NCI-H187 treated with DMSO at 0.1 percent for 48 hours (cell line): Measurements from ENCODE around the gene GPC3.
"Not testable (repeated sequence)": the region's sequence is repeated elsewhere in the genome, so short reads cannot be mapped to it uniquely, and the experiment has no call there.

Experiments used
- DNase-seq: peaks from one replicate; lab custom pipeline; 2025; lab: John Stamatoyannopoulos, UW

Gene GPC3

DNA sequence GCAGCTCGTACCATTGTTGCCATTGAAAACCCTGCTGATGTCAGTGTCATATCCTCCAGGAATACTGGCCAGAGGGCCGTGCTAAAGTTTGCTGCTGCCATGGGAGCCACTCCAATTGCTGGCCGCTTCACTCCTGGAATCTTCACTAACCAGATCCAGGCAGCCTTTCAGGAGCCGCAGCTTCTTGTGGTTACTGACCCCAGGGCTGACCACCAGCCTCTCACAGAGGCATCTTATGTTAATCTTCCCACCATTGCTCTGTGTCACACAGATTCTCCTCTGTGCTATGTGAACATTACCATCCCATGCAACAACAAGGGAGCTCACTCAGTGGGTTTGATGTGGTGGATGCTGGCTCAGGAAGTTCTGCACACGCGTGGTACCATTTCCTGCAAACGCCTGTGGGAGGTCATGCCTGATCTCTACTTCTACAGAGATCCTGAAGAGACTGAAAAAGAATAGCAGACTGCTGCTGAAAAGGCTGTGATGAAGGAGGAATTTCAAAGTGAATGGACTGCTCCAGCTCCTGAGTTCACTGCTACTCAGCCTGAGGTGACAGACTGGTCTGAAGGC is 222.3 kb downstream of the GPC3 start:
- DNase-seq: not testable (repeated sequence)

DNA sequence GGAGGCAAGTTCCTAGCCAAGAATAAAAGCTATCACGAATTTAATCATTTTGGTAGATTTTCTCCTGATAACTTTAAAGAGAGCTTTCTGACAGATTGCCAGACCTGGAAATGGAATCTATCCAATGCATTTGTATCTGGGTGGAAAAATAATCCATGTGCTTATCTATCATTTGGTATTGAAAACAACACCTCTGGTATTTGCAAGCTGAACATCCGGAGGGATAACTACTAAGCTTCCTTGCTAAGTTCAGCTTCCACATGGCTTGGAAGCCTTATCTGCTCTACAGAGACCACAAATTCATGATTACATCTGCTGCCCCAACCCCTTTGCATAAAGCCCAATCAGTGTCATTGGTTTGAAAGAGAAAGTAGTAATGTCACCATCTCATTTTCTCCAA is 230.7 kb downstream of the GPC3 start:
- no peak for DNase-seq

DNA sequence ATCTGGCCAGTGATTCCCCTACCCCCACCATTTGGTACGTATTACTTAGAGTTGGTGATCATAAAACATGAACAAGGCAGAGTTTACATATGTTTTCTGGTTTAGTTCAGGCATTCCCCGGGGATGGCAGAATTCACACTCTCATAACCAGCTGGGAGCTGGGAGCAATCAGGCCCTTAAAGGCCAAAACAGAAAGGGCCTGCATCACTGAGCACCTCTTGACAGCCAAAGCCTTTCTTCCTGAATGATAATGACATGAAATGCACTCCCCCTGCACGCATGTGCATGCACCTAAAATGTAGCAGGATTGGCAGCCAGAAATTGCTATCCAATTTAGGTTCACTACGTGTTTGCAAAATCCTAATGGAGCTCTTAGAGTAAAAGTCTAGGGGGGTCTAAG is 235.4 kb downstream of the GPC3 start:
- peak; percentile 32 for DNase-seq

GRCh38 chrX:133749370-133749769 is 236.0 kb downstream of the GPC3 start:
- DNase-seq: no peak

DNA sequence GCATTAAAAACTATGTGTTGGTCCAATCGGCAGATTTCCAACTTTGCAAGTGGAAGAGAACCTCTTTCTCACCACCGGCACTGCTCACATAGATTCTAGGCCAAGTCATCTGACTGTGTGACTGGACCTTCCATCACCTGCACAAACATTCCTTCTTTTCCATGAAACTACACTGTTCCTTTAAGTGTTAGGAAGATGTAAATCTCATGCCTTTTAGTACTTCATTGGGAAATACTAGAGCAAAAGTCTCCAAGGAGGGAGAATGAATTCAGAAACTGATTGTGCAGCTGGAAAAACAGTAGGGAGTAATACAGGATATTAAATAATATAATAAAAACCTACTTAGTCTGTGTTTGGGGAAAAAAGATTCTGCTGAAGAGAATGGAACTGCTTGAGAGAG is 238.2 kb downstream of the GPC3 start:
- DNase-seq: no peak

DNA sequence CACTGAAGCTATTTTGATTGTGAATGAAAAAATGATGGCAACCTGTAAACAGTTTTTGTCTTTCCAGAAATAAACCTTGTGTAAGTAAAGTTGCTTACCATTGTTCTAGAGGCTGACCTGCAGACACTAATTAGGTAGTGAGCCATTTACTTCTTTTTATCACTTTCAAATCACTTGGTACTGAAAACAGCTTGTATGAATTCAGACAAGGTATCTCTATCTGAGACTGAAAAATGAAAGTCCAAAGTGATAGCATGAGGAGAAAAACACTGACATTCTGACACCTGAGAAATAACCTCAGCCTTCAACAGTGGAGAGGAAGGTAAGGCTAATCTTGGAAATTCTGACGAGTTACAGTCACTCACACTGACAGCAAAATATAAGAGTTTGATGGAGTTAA is 238.8 kb downstream of the GPC3 start:
- no peak for DNase-seq

DNA sequence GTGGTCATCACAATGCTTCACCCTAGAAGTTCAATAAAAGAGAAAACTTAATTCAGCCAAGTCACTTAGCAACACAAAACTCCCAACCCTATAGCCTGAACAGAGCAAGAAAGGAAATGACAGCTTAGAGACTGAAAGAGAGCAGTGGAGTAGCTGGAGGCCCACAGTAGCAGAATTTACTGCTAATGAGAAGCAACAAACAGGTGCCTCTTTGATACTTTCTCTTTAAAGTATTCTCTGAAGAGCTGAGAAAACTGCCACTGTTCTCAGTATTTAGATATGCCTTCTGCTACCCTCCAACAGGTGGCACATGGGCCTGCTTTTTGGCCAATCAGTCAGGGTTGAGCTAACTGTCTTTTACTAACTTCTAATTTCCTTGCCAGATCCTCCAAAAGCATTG is 240.0 kb downstream of the GPC3 start:
- DNase-seq: no peak

DNA sequence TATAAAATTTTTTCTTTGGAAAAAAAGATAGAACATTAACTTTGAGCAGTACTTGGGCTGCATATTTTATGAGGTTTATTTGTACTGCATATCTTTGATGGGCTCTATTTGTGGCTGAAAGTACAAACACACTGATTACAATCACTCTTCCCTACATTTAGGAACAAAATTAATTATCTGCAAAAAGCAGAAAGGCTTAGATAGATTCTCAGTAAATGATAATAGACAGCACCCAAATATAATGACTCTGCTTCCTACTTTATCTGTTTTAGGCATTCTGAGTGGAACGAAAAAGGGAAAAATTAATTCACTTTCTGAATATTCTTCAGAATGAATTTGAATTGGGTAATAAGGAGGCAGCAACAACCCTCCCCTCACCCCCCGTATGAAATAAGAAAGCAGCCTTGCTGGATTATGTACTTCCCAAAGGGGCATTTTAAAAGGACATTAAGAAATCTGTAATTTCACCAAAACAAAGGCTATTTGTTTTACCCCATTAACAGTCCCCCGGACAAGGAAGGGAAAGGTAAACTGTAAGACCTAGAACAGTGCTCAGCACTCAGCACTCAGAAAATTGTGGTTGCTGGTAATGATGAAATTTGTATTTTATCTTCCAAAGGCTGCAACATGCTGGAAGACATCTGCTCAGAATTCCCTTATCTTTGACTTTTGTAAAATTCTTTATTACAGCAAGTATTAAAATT is 242.6 kb downstream of the GPC3 start:
- DNase-seq: no peak

DNA sequence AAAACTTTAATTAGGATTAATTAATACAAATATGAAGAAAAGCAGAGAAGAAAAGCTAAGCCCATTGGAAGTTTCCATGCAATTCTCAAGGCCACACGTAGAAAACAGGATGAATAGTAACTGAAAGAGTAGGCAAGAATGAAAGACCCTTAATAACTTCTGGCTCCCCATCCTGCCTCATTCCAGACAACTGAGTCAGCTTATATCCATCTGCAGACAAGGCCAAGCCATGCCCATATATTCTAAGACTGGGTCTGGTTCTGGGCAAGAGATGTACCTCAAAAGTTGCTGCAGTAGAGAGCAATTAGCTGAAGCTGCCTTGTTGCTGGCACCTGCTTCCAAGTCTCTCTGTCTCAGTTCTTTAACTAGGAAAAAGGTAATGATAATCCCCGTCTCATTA is 244.1 kb downstream of the GPC3 start:
- no peak for DNase-seq

DNA sequence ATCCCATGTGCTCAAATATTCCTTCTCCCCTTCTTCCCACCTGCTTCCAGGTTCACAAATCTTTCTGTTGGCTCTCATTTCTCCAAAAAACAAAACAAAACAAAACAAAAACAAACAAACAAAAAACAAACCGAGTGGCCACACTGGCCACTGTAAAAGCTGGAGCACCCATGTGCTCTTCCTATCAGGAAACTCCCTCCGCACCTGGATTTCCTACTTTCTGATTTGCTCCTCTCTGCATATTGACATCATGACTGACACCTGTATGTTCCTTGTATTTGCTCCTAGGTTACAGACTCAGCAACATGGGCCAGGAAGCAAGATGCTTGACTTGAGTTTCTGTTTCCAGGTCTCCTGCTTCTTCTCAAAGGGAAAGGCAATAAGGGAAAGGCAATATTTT is 258.8 kb downstream of the GPC3 start:
- DNase-seq: no peak

DNA sequence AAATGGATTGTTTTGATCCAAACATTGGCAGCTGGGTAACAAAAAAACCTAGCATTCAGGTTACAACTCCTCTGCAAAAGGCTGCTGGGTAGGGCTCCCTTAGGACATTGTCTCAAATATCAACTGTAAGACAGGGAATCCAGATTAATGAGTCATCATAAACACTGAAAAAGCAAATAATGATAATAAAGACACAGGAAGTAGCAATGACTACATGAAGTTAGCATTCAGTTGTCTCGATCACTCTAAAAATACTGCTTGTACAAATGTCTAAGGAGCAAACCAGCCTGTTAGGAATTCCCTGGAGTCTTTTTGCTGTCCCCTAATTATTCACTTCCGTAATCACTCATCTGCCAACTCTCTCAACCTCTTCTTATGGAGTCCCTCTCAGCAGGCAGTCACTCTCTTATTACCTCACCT is 259.2 kb downstream of the GPC3 start:
- peak; percentile 31 for DNase-seq

DNA sequence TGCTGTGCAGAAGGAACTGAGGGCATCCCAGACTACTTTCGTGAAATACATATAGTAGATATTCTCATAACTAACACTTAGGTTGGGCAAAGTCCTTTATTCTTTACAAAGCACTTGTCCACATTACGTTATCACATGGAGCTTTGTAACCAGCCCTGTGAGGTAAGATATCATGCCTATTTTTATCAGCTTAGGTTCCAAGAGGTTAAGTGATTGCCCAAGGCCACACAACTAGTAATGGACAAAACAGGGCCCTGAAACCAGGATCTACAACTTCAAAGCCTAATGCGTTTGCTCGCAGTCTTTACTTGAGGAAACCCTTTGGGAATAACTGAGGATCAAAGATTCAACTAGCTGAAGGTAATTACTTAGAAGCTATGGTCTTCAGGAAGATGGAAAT is 261.5 kb downstream of the GPC3 start:
- no peak for DNase-seq

DNA sequence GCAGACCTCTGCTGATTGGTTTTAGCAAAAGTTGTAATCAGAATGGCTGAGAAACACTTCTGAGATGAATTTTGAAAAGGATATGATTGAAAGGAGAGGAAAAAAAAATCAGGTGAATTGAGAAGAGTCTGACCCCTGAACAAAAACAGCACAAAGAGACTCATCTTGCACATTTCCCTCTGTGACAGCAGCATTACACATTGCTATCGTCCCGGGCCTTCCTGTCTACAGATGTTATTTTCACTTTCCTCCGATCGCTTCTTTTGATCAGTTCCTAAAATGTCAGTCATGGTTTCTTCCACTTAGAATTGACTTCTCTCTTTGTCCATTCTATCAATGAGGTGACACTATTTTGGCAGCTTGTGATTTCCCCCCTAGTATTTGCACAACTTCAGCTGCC is 262.6 kb downstream of the GPC3 start:
- DNase-seq: no peak

GRCh38 chrX:133720269-133720668 is 265.1 kb downstream of the GPC3 start:
- DNase-seq: not testable (repeated sequence)

GRCh38 chrX:133715715-133716114 is 269.7 kb downstream of the GPC3 start:
- DNase-seq: no peak

DNA sequence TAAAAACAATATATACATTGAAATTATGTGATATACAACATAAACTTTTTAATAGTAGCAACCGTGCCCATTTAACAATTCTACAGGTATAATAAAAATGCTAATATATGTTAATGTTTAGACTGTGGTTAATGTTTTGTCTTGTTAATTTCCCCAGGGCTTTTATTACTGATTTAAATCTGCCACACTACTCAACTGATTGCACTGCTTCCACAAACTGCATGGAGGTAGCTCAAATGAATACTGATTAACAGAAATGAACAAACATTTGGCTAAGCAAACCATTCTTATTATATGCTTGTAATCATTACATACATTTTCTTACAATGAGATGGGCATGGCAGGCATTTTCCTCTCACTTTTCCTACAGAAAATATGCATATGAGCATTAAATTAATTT is 275.9 kb downstream of the GPC3 start:
- no peak for DNase-seq

- no peak for DNase-seq
Measured at GRCh38 chrX:133706890-133707289, 278.5 kb downstream of the GPC3 start.

DNA sequence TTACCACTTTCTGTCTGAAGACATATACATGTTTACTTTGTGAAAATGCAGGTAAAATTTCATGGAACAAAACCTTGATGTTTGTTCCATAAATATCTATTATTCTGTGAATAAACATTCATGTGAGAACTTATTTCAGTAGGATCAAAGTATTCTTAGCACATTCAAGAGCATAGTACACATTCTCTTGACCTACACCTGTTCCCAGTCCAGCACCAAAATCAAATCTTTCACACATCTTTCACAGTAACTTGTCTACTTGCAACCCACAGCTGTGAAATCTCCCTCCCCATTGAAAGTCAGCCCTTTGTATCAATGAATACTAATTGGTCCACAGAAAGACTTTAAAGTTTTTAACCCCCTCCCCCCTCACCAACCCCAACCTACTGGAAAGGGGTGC is 283.2 kb downstream of the GPC3 start:
- no peak for DNase-seq

- DNase-seq: no peak
Measured at GRCh38 chrX:133699023-133699728, 286.2 kb downstream of the GPC3 start.

GRCh38 chrX:133698298-133698697 is 287.1 kb downstream of the GPC3 start:
- DNase-seq: no peak

DNA sequence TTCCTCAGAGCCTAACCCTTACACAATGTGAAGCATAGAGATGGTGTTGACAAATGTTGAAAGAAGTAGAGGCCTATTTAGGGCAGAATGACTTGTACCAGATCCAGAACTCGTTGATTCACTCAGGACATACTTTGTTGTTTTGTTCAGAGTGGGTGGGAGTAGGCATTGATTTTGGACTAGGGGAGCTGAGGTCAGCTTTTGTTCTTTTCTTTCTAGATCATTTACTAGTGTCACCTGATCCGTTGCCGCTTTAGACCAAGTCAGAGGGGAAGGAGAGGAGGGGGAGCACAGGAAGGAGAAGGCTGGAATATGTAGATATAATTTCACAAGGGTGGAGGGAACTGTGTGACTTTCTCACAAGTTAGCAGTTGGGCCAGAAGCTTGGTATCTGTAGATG is 287.7 kb downstream of the GPC3 start:
- no peak for DNase-seq

GRCh38 chrX:133689997-133690599 is 295.3 kb downstream of the GPC3 start:
- no peak for DNase-seq

DNA sequence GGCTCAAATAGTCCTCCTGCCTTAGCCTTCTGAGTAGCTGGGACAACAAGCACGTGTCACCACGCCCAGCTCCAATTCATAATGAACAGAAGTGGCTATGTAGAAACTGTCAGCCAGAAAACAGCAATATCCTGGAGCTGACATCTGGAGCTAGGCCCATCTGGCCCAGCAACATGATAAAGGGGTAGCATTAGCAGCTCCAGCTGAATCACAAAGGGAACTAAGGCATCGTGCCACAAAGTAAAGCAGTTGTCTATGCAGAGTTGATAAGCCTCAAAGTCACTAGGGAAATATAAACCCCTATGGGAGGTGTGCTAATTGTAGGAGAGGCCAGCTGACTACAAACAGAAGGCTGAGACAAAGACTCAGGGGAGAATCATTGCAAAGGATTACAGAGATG is 299.6 kb downstream of the GPC3 start:
- DNase-seq: no peak
